Stomach (tissue), 4 donors: ENCODE results near the gene PEDS1.

Source experiments
- EP300 ChIP-seq: sonication (generic); formaldehyde crosslinking; IDR thresholded peaks from one replicate; pipeline ENCODE4 v1.6.1; 2017; ENCODE audit warnings: antibody characterized with exemption
- POLR2A ChIP-seq, 4 donors: fragments of 450-650 bp; IDR thresholded peaks; one replicate each; pipeline ENCODE4 v1.6.1; 2016; ENCODE audit warnings: antibody characterized with exemption in 4 of 4, control low read depth in 2 of 4, mild to moderate bottlenecking in 1 of 4, moderate library complexity in 1 of 4
- POLR2AphosphoS5 ChIP-seq, 3 donors: sonication (generic); formaldehyde crosslinking; IDR thresholded peaks; one replicate each; pipeline ENCODE4 v1.6.1; 2016; ENCODE audit warnings: antibody characterized with exemption in 3 of 3
- TF ChIP-seq, protein P1 (sequence below), 7 experiments: fragments of 450-650 bp in 4 of 7; fragments of 200-600 bp in 3 of 7; sonication (generic) in 3 of 7; IDR thresholded peaks; one replicate each; pipeline ENCODE4 v1.5.1; 2016 to 2019; ENCODE audit warnings: antibody characterized with exemption in 7 of 7, control low read depth in 2 of 7, mild to moderate bottlenecking in 1 of 7

DNA sequence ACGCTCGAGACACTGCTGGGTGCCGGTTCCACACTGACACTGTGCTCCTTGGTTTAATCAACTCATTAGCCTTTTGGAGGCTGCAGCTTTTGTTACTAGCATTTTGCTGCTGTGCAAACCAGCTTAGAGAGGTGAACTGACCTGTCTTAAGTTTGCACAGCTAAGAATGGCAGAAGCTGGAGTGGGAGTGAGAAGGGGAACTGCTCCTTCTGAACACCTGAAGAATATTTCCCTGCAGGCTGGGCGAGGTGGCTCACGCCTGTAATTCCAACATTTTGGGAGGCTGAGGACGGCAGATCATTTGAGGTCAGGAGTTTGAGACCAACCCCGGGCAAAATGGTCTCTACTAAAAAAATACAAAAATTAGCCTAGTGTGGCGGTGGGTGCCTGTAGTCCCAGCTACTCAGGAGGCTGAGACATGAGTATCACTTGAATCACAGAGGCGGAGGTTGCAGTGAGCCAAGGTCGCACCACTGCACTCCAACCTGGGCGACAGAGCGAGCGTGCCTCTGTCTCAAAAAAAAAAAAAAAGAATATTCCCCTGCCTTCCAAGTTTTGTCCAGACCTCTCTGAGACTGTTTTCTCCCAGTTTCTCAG, 42.1 kb upstream of the PEDS1 start:
- TF ChIP-seq, protein P1, sequence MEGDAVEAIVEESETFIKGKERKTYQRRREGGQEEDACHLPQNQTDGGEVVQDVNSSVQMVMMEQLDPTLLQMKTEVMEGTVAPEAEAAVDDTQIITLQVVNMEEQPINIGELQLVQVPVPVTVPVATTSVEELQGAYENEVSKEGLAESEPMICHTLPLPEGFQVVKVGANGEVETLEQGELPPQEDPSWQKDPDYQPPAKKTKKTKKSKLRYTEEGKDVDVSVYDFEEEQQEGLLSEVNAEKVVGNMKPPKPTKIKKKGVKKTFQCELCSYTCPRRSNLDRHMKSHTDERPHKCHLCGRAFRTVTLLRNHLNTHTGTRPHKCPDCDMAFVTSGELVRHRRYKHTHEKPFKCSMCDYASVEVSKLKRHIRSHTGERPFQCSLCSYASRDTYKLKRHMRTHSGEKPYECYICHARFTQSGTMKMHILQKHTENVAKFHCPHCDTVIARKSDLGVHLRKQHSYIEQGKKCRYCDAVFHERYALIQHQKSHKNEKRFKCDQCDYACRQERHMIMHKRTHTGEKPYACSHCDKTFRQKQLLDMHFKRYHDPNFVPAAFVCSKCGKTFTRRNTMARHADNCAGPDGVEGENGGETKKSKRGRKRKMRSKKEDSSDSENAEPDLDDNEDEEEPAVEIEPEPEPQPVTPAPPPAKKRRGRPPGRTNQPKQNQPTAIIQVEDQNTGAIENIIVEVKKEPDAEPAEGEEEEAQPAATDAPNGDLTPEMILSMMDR (IDR thresholded peaks at IDR 0.05), result no peak
- TF ChIP-seq EP300 (no peak), POLR2A (IDR thresholded peaks at IDR 0.05) (no peak), POLR2AphosphoS5 (IDR thresholded peaks at IDR 0.05) (peak in 1 of 3 donors; percentile 1)
